ENCODE data around the gene TTF2. TPM values are rescaled to one million over a fixed set of nuclear protein-coding genes. Genes with fewer than 3 reads are reported as not detected.

Gene TTF2
- total and polyA plus RNA-seq, 2 donors from 2014 or later = 4.1 to 19.0 TPM

GRCh38 chr1:117135329-117135728 lies 75.2 kb downstream of the TTF2 start:
- H3K27ac ChIP-seq (ENCODE audit: low read depth in 2 of 2, low read length in 2 of 2) = no peak overlapping the region
- no peaks in the 10 kb centered on the region for H3K27me3 ChIP-seq (ENCODE audit: control insufficient read depth, insufficient read depth, low read length)
- DNase-seq (no peak), FAIRE-seq (no peak)
- TF ChIP-seq CTCF (IDR thresholded peaks at IDR 0.05; ENCODE audit: borderline replicate concordance, extremely low read depth, insufficient read depth) = no peak
- H3K4me1 ChIP-seq (ENCODE audit: control insufficient read depth in 2 of 3, insufficient read depth in 2 of 3, low read depth in 1 of 3, low read length in 3 of 3) = no peaks in the 10 kb centered on the region
- H3K4me3 ChIP-seq (ENCODE audit: low read length in 3 of 3) = no peak overlapping the region
- no peaks in the 10 kb centered on the region for H3K36me3 ChIP-seq (ENCODE audit: control insufficient read depth in 2 of 3, insufficient read depth in 3 of 3, low read length in 3 of 3)
- no peak overlapping the region for H3K9ac ChIP-seq (ENCODE audit: low read length in 3 of 3)
- intact Hi-C loops (cut with DNase I) = no loop called here
- no peaks in the 10 kb centered on the region for H3K9me3 ChIP-seq (ENCODE audit: control insufficient read depth in 2 of 3, insufficient read depth in 1 of 3, low read length in 3 of 3)

- no peak overlapping the region for H3K9ac ChIP-seq (ENCODE audit: low read length in 3 of 3)
- no peak overlapping the region for H3K4me3 ChIP-seq (ENCODE audit: low read length in 3 of 3)
- TF ChIP-seq CTCF (IDR thresholded peaks at IDR 0.05; ENCODE audit: borderline replicate concordance, extremely low read depth, insufficient read depth) = no peak
- H3K4me1 ChIP-seq (ENCODE audit: control insufficient read depth in 2 of 3, insufficient read depth in 2 of 3, low read depth in 1 of 3, low read length in 3 of 3) = no peaks in the 10 kb centered on the region
- no peak for FAIRE-seq
- H3K36me3 ChIP-seq (ENCODE audit: control insufficient read depth in 2 of 3, insufficient read depth in 3 of 3, low read length in 3 of 3) = no peaks in the 10 kb centered on the region
- no peaks in the 10 kb centered on the region for H3K9me3 ChIP-seq (ENCODE audit: control insufficient read depth in 2 of 3, insufficient read depth in 1 of 3, low read length in 3 of 3)
- H3K27ac ChIP-seq (ENCODE audit: low read depth in 2 of 2, low read length in 2 of 2) = no peak overlapping the region
- DNase-seq = no peak
- intact Hi-C loops (cut with DNase I) = no loop called here
- H3K27me3 ChIP-seq (ENCODE audit: control insufficient read depth, insufficient read depth, low read length) = no peaks in the 10 kb centered on the region
Observed at GRCh38 chr1:117136749-117137148, 76.6 kb downstream of the TTF2 start.

GRCh38 chr1:117137281-117137855 lies 77.2 kb downstream of the TTF2 start:
- Histone ChIP-seq H3K4me1 (ENCODE audit: control insufficient read depth in 2 of 3, insufficient read depth in 2 of 3, low read depth in 1 of 3, low read length in 3 of 3) (no peaks in the 10 kb centered on the region), H3K36me3 (ENCODE audit: control insufficient read depth in 2 of 3, insufficient read depth in 3 of 3, low read length in 3 of 3) (no peaks in the 10 kb centered on the region), H3K9me3 (ENCODE audit: control insufficient read depth in 2 of 3, insufficient read depth in 1 of 3, low read length in 3 of 3) (no peaks in the 10 kb centered on the region), H3K9ac (ENCODE audit: low read length in 3 of 3) (no peak overlapping the region), H3K27ac (ENCODE audit: low read depth in 2 of 2, low read length in 2 of 2) (no peak overlapping the region), H3K4me3 (ENCODE audit: low read length in 3 of 3) (no peak overlapping the region), H3K27me3 (ENCODE audit: control insufficient read depth, insufficient read depth, low read length) (no peaks in the 10 kb centered on the region)
- DNase-seq (peak in 2 of 5 donors; percentile 26 to 40), FAIRE-seq (no peak)
- intact Hi-C loops (cut with DNase I) = no loop called here
- no peak for TF ChIP-seq CTCF (IDR thresholded peaks at IDR 0.05; ENCODE audit: borderline replicate concordance, extremely low read depth, insufficient read depth)

GRCh38 chr1:117138106-117138505 lies 78.0 kb downstream of the TTF2 start:
- H3K9me3 ChIP-seq (ENCODE audit: control insufficient read depth in 2 of 3, insufficient read depth in 1 of 3, low read length in 3 of 3) = no peaks in the 10 kb centered on the region
- no peak overlapping the region for H3K4me3 ChIP-seq (ENCODE audit: low read length in 3 of 3)
- FAIRE-seq (no peak), DNase-seq (no peak)
- H3K4me1 ChIP-seq (ENCODE audit: control insufficient read depth in 2 of 3, insufficient read depth in 2 of 3, low read depth in 1 of 3, low read length in 3 of 3) = no peaks in the 10 kb centered on the region
- no peaks in the 10 kb centered on the region for H3K36me3 ChIP-seq (ENCODE audit: control insufficient read depth in 2 of 3, insufficient read depth in 3 of 3, low read length in 3 of 3)
- H3K27me3 ChIP-seq (ENCODE audit: control insufficient read depth, insufficient read depth, low read length) = no peaks in the 10 kb centered on the region
- no peak overlapping the region for H3K9ac ChIP-seq (ENCODE audit: low read length in 3 of 3)
- no peak for TF ChIP-seq CTCF (IDR thresholded peaks at IDR 0.05; ENCODE audit: borderline replicate concordance, extremely low read depth, insufficient read depth)
- no peak overlapping the region for H3K27ac ChIP-seq (ENCODE audit: low read depth in 2 of 2, low read length in 2 of 2)
- intact Hi-C loops (cut with DNase I) = no loop called here
